ENCODE data around the gene ITGA11.

The ITGA11 gene

DNA sequence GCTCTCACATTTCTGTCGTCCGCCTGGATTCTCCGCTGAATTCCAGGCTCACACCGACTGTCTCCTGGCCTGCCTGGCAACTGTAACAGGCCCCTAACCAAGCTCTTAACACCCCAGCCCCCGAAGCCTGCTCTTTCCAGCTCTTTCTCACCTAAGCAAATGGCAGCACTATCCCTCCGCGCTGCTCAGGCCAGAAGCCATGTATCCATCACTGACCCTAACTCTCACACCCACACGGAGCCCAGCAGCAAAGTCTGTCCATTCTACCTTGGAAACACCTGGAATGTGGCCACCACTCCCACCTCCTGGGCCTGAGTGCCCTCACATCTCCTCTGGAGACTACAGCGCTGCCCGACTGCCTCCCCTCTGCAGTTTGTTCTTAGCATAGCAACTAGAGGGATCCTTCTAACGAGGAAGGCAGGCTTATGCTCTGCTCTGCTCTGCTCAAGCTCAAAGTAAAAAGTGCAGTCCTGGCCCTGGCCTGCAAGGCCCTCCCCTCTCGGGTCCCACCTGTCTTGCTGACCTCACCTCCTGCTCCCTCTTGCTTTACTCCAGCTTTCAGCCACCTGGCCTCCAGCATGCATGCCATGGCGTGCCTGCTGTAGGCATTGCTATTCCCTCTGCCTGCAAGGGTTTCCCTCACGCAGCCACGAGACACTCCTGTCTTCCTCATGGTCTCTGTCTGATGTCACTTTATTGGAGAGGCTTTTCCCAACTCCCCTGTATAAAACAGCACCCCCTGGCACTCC, 127.2 kb downstream of the ITGA11 start:
- no peak for FAIRE-seq

DNA sequence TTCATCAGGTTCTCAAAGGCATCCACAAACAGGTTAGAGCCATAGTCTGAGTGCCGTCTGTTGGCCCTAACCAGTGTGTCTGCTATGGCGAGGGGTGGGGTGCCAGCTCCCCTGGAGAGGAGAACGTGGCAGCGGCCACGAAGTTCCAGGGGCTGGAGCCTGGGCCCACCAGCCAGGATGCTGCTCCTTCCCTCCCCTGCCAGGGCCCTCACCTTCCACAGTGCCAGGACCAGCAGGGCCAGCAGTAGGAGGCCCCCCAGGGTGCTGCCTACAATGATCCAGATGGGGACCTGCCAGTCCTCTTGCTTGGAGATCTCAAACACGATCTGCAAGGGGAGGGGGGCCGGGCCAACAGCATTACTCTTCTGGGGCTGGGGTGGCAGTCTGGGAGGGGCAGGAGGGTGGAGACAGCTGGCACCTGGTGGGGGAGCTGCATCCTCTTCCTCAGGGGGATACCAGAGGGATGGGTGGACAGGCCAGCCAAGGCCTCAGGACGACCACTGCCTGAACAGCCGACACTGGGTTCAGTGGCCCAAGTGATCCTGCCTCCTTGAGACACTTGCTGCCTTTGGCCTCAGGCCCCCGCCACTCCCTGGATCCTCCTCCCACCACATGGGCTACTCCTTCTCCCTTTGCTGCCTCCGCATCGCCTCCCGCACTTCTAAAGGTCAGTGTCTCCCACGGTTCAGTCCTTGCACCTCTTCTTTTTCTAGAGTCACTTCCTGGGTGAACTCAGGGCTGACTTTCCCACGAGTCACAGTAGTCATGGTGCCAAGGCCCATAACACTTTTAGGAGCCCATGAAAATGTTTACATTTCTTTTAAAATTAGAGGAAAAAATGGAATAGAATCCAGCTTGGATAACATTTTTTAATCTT, 128.2 kb downstream of the ITGA11 start:
- FAIRE-seq: no peak

DNA sequence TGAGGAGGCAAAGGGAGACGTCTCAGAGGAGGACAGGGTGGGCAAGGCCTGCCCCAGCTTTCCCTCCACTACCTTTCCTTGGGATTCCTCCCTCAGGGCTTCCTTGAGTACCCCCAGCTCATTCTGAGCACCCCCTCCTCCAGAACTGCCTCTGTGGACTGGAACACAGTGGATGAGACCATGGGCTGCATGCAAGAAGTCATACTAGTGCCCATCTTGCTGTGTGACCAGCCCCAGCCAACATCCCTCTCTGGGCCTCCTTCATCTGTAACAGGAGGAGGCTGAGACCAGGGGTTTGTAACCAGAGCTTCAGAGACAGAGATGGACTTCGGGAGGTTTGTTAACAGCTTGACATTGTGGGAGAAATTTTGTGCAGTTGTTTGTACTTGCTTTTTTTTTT, 128.8 kb downstream of the ITGA11 start:
- FAIRE-seq: no peak

DNA sequence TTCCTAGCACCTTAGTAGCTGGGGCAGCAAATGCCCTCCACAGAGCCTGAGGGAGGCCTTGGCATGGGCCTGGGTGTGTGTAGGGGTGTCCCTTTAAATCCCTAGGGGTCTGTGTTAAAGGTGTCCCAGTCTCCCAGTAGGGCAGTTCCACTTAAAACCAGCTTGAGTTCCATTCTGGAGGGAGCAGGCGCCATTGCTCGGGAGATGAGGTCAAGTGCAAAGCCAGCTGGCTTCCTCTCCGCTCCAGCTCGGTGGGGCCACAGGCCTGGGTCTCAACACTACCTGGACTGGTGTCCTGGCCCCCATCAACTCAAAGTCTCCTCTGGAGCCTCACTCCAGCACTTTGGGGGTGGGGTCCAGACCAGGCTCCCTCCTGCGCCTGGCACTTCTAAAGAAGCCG, 129.2 kb downstream of the ITGA11 start:
- FAIRE-seq: no peak

DNA sequence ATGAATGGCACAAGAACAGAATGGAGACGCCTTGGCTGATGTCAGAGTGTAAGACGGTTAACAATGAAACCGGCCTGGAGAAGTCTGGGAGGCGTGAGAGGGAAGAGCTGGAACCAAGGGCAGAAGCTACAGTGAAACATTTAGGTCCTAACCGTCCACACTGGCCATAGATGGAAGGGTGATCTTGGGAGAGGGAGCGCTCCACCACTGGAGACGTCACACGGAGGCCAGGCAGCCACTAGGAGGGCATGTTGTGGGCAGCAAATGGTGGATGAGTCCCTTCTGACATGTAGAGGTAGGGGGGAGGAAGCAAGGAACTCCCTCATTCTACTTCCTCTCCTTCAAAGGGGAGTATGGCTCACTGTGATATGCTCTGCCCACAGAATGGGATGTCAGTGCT, 130.7 kb downstream of the ITGA11 start:
- no peak for FAIRE-seq

DNA sequence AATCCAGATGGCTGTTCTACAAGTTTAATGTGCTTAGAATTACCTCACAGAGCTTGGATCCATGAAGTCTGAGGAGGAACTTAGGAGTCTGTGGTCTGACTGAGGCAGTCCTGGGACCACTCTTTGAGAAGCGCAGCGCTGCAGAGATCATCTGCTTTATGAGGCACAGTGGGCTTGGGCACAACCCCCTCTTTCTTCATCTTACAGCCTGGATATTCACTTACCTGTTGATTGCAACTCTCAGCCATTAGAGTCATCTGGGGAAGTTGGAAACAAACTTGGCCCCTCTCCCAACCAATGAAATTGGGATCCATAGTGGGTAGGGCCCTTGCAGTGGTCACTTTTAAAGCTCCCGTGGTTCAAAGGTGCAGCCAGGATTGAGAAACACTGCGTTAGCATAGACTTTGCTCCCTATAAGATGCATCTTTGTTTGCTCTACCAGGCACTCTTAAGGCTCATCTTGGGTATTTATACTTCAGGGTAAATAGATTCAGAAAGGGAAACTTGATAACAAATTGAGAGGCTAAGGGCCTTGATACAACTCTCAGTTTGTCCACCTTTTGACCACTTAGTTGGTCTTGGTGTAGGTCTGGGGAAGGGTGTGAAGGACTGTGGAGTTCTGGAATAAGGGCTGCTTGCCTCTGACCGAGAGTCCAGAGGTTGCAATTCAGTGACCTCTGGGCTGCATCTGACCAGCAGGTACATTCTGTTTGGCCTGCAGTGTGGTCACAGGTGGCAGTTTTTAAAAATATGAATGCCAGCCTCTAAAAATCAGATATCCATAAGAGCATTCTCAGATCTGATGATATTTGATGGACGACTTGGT, 131.6 kb downstream of the ITGA11 start:
- no peak for FAIRE-seq

DNA sequence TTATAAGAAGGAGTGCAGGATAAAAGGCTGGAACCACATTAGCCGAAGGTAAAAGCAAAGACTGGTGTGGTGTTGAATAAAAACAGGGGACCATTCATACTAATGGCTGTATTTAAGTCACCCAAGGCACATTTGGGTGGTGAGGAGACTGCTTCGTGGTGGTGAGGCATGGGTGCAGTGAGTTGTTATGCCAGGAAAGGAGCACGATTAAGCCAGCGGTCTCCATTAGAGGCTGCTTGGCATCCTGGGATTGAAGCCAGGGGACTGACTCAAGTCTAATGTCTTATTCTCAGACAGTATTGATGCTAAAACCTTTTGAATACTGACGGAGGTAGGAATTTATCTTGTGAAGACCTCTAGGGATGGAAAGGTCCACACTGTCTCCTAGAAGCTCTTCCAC, 132.5 kb downstream of the ITGA11 start:
- FAIRE-seq: no peak

DNA sequence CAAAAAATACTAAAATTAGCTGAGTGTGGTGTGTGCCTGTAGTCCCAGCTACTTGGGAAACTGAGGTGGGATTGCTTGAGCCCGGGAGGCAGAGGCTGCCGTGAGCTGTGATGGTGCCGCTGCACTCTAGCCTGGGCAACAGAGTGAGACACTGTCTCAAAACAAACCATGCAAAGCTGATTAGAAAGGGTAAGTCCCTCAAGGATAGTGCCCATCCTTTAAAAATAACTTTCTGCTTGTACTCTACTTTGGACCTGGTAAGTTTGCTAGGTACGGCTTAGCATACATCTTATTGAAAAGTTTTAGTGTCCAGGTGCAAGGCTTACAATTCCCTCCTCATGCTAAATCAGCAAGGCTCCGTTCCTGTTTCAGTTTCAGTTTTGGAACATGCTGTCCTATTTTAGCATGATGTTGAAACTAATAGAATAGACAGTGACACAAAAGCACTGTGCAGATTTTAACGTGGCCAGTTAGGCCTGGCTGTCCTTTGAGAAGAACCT, 133.0 kb downstream of the ITGA11 start:
- FAIRE-seq: no peak

DNA sequence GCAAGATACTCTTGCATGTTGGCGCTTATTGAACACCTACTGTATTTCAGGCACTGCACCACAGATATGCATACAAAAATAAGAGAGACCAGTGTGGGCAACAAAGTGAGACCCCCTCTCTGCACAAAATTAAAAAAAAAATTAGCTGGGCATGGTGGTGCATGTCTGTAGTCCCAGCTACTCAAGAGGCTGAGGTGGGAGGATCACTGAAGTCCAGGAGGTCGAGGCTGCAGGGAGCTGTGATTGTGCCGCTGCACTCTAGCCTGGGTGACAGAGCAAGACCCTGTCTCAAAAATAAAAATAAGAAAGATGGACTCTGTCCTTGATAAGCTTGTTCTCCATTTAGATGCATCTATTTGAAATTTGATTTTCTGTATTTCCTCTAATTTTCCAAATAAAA, 133.6 kb downstream of the ITGA11 start:
- no peak for FAIRE-seq

DNA sequence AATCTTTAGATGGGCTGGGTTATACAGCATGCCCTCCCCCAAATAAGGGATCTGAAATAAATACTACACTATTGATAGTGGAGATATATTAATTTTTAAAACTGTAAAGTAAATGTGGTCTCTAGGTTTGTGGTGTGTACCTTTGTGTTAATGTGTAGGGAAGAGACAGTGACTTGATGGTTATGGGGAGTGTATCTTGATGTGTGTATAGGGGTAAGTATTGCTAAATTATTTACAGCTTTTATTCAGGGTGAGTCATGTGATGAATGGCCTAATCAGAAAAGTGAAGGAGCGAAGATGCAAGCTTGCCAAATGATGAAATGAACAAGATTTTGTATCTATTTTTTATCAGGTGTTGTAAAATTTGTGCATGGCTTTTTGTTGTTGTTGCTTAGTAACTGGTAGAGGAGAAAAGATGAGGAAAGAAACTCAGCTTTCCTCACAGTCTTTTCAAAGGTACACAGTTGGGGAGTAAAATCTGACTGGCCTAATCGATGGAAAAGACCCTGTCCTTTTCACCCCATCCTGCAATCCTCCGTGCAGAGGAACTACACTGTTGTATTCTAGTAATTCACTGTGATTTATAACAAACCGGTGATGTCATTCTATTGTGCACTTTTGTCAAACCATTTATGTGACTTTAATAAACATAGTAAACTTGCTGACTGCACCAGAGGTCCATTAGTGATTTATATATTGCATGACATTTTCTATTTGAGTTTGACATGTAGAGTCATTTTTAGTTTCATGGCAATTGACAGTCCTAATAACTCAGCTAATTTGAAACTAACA, 136.8 kb downstream of the ITGA11 start:
- FAIRE-seq: no peak

DNA sequence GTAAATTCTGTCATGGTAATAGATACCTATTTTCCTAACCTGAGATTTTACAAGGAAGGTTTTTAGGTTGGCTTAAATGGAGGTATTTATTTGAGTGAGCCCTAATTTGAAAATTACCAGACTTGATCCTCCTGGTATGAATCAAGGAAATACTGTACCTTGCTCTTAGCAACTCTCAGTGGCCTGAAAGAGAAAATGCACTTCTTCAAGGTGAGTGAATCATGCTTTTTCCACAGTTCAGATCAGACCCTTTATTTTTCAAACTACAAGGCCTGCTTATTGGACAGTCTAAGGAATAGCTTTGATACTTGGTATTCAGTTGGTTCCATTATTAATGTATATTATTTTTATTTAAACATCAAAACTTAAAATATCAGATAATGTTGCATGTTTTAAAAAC, 139.0 kb downstream of the ITGA11 start:
- no peak for FAIRE-seq

DNA sequence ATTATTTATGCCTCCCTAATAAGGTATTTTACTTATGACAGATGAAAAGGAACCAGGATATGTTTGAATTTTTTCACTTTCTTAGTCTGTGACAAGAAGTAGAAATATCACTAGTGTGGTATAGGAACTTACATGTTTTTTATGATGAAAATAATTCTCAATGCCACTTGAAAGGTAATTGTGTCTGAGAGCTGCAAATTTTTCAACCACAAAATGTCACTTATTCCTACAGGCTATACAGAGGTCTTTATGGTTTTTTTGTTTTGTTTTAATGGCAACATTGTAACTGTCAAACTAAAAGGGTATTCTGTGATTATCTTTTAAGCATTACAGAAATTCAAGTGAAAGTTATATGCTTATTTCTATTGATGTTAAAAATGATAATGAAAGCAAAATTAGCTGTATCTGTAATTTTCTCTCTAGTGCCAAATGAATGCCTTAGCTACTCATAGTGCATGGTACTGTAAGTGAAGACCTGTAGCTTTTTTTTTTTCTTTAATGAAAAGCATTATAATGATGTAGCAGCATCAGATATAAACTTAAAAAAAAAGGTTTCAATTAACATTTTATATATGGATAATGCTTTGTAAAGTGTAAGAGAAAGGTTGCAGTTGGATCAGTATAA, 139.7 kb downstream of the ITGA11 start:
- no peak for FAIRE-seq

DNA sequence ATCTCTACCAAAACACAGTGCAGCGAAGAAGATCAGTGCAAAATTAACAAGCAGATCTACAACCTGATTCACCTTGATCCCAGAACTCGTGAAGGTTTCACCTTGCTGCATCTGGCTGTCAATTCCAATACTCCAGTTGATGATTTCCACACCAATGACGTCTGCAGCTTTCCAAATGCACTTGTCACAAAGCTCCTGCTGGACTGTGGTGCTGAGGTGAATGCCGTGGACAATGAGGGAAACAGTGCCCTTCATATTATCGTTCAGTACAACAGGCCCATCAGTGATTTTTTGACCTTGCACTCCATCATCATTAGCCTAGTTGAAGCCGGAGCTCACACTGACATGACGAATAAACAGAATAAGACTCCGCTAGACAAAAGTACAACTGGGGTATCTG, 141.2 kb downstream of the ITGA11 start:
- FAIRE-seq: no peak

DNA sequence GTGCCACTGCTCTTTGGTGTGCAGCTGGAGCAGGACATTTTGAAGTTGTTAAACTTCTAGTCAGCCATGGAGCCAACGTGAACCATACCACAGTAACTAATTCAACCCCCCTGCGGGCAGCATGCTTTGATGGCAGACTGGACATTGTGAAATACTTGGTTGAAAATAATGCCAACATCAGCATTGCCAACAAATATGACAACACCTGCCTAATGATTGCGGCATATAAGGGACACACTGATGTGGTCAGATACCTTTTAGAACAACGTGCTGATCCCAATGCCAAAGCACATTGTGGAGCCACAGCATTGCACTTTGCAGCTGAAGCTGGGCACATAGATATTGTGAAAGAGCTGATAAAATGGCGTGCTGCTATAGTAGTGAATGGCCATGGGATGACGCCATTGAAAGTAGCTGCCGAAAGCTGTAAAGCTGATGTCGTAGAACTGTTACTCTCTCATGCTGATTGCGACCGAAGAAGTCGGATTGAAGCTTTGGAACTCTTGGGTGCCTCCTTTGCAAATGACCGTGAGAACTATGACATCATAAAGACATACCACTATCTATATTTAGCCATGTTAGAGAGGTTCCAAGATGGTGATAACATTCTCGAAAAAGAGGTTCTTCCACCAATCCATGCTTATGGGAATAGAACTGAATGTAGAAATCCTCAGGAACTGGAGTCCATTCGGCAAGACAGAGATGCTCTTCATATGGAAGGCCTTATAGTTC, 142.2 kb downstream of the ITGA11 start:
- FAIRE-seq: no peak

DNA sequence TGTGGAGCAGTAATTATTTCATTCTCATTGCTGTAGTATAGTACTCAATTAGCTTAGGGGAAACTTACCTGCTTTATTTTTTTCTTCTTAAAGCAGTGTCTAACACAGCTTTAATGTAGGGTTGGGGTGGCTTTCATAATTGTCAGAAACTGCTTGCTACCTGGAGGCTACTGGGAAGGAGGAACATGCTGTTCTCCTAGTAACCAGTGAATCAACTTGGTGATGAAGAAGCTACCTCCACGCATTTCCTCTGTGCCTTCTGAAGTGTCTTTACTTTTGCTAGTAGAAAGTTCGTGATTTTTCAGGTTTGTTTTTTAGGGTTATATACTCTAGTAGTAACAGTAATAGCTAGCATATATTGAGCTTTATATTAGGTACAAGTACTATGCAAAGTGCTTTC, 142.9 kb downstream of the ITGA11 start:
- no peak for FAIRE-seq

DNA sequence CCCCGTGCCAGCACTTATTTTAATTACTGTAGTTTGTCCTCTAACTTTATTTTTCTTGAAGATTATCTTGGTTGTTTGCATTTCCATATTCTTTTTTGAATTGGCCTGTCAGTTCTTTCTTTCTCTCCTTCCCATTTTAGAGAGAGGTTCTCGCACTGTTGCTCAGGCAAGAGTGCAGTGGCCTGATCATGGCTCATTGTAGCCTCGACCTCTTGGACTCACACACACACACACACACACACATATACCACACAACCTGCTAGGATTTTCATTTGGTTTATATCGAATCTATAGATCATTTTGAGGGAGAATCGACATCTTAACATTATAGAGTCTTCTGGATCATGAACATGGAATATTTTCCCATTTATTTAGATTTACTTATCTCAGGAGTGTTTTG, 145.7 kb downstream of the ITGA11 start:
- no peak for FAIRE-seq

DNA sequence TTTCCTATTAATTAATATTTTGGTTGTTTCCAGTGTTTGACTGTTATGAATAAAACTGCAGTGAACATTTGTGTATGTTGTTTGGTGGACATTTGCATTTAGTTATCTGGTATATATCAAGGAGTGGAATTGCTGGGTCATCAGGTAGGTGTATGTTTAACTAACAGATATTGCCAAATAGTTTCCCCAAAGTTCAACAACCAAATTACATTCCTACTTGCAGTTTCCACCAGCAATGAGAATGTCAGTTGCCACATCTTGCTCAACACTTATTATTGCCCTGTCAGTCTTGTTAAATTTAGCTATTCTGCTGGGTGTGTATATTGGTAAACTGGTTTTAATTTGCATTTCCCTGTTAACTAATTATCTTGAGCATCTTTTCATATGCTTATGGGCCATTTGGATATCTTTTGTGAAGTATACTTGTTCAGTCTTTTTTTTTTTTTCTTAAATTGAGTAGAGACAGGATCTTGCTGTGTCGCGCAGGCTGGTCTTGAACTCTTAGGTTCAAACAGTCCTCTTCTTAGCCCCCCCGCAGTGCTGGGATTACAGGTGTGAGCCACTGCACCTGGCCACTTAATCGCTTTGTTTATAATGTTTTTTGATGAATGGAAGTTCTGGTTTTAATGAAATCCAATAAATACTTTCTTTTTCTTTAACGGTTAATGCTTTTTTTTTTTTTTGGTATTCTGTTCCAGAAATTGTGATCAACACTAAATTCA, 146.5 kb downstream of the ITGA11 start:
- FAIRE-seq: no peak

DNA sequence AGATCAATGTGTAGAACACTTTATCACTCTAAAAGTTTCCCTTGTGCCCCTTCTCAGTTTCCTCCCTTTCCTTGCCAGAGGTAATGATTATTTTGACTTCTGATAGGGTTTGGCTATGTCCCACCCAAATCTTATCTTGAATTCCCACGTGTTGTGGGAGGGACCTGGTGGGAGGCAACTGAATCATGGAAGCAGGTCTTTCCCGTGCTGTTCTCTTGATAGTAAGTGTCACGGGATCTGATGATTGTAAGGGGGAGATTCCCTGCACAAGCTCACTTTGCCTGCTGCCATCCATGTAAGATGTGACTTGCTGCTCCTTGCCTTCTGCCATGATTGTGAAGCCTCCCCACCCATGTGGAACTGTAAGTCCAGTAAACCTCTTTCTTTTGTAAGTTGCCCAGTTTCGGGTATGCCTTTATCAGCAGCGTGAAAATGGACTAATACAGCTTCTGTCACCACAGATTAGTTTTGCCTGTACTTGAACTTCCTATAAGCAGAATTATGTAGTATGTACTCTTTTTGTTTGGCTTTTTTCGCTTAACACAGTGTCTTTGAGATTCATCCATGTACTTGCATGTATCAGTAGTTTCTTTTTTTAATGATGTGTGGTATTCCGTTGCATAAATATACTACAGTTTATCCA, 147.2 kb downstream of the ITGA11 start:
- no peak for FAIRE-seq

DNA sequence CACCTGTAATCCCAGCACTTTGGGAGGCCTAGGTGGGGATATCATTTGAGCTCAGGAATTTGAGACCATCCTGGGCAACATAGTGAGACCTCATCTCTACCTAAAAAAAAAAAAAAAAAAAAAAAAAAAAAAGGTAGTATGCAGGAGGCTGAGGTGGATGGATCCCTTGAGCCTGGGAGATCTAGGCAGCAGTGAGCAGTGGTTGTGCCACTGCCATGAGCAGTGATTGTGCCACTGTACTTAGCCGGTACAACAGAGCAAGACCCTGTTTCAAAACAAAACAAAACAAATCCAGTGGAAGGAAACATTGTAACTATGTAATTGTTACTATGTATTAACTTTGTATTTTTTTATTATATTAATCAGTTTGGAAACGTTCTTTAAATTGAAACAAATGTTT, 148.6 kb downstream of the ITGA11 start:
- no peak for FAIRE-seq

DNA sequence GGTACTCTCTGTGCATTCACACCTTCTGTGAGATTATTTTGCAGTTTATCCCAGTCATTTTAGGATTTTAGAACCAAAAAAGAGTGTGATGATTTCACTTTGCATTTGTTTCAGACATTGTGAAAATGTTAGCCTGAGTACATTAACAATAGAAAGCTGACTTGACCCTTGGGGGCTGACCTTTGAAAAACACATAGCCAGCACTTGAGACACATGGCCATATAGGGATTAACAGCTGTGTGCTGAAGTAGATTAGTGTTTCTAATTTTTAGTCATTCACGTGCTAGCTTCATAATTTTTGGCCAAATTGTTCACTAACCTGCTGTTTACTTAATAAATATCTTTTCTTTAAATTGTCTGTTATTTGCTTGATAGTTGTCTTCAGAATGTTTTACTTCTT, 151.0 kb downstream of the ITGA11 start:
- FAIRE-seq: no peak
